Endothelial cell (in vitro differentiated cells): ENCODE measurements around the gene FBLN2. TPM values are rescaled to one million over a fixed set of nuclear protein-coding genes. Genes with fewer than 3 reads are reported as not detected.

ENCODE experiments used
- DNase-seq: peaks from one replicate; pipeline ENCODE4 v3.0.0; 2021; ENCODE audit warnings: low spot score
- H3K27ac Mint-ChIP-seq: one replicate; pipeline ENCODE4 v1.8.0; 2021; ENCODE audit warnings: mixed read lengths, inconsistent platforms; ENCODE audit not compliant: unreplicated experiment
- H3K27me3 Mint-ChIP-seq: one replicate; pipeline ENCODE4 v1.8.0; 2021; ENCODE audit warnings: mild to moderate bottlenecking, moderate library complexity, mixed read lengths, inconsistent platforms; ENCODE audit not compliant: unreplicated experiment
- H3K36me3 Mint-ChIP-seq: one replicate; pipeline ENCODE4 v1.8.0; 2021; ENCODE audit warnings: mild to moderate bottlenecking, low read depth, mixed read lengths, inconsistent platforms; ENCODE audit not compliant: unreplicated experiment
- H3K4me1 Mint-ChIP-seq: one replicate; pipeline ENCODE4 v1.8.0; 2021; ENCODE audit warnings: mild to moderate bottlenecking, mixed read lengths, inconsistent platforms; ENCODE audit not compliant: unreplicated experiment
- H3K4me3 Mint-ChIP-seq: one replicate; pipeline ENCODE4 v1.8.0; 2021; ENCODE audit warnings: mild to moderate bottlenecking, mixed read lengths, inconsistent platforms; ENCODE audit not compliant: unreplicated experiment
- H3K9me3 Mint-ChIP-seq: one replicate; pipeline ENCODE4 v1.8.0; 2021; ENCODE audit warnings: mixed read lengths, inconsistent platforms; ENCODE audit not compliant: unreplicated experiment
- total RNA-seq: library from RNA; stranded (reverse); fragmentation: NEBNext Ultra II Directional; extraction: Animal tissue kit (Norgen Biotek cat#: 25700); gene quantifications from one replicate; pipeline ENCODE4 v1.2.1, GENCODE V29; 2021; ENCODE audit not compliant: unreplicated experiment
- TF ChIP-seq, protein P1 (sequence below): fragments of 200-600 bp; sonication (generic); IDR thresholded peaks from one replicate; pipeline ENCODE4 v1.5.0; 2021; ENCODE audit warnings: antibody characterized with exemption; ENCODE audit not compliant: unreplicated experiment

FBLN2 gene
- total RNA-seq, 1 donor from 2014 or later, result 10.5 TPM

DNA sequence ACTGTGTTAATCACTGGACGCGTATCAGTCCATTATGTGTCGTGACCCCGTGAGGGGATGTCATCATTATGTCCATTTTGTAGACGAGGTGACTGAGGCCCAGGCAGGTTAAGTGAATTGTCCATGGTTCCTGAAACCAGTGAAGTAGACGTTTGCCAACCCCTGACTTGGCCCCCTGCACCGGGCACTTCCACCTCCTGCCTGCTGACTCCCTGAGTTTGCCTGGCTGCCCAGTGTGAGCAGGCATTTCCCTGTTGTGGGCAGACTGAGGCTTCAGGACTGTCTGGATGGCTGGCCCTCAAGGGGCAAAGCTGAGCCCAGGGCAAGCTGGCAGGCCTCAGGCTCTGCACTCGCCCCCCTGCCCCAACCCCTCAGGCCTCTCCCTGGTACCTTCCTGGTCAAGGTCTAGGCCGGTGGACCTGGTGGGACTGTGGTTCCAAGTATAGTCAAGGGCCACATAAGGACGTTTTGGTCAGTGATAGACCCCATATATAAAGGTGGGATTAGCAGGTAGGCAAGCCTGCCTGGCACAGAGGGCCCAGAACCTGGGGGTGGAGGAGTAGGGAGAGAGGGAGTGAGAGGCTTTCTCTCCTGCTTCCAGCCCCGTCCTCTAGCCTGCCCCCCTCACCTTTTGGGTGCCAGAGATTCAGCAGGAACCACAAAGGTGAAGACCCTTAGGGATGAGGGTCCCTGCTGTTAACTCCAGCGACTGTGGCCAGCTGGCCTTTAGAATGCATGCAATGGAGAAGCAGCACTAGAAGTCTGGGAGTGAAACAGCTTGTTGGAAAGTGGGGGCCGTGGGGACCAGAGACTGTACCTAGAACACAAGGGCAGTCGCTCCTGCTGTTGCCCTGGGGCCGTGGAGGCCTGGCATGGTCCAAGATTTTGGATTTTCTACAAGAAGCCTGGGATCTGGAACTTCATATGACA, 34.6 kb downstream of the FBLN2 start:
- TF ChIP-seq, protein P1, sequence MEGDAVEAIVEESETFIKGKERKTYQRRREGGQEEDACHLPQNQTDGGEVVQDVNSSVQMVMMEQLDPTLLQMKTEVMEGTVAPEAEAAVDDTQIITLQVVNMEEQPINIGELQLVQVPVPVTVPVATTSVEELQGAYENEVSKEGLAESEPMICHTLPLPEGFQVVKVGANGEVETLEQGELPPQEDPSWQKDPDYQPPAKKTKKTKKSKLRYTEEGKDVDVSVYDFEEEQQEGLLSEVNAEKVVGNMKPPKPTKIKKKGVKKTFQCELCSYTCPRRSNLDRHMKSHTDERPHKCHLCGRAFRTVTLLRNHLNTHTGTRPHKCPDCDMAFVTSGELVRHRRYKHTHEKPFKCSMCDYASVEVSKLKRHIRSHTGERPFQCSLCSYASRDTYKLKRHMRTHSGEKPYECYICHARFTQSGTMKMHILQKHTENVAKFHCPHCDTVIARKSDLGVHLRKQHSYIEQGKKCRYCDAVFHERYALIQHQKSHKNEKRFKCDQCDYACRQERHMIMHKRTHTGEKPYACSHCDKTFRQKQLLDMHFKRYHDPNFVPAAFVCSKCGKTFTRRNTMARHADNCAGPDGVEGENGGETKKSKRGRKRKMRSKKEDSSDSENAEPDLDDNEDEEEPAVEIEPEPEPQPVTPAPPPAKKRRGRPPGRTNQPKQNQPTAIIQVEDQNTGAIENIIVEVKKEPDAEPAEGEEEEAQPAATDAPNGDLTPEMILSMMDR, result no peak
- no peak for DNase-seq
- no peaks in the 10 kb centered on the region for H3K36me3 Mint-ChIP-seq
- H3K4me1 Mint-ChIP-seq, result peaks cover 10% of the 10 kb centered on the region
- H3K4me3 Mint-ChIP-seq, result no peak overlapping the region
- no peak overlapping the region for H3K27ac Mint-ChIP-seq
- peaks cover 5% of the 10 kb centered on the region for H3K27me3 Mint-ChIP-seq
- no peaks in the 10 kb centered on the region for H3K9me3 Mint-ChIP-seq

DNA sequence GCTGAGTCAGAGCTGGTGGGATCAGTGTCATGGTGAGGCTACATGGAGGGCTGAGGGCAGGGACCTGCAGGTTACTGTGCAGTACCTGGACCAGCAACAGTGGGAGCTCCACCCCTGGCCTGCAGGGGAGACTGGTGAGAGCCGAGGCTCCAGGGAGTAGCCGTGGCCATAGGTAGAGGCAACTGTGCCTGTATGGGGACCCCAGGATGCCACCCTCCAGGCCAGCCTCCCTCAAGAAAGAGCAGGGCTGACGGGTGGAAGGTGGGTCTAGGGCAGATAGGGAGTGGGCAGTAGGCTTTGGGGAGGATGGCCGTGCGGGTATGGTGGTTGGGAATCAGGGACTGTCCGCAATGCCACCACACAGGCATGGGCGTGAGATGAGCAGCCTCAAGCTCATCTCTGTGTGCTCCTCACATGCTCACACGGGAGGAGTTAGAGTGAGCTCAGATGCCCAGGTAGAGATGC, 35.5 kb downstream of the FBLN2 start:
- Mint-ChIP-seq H3K36me3 (no peaks in the 10 kb centered on the region), H3K27ac (no peak overlapping the region), H3K4me1 (peaks cover 10% of the 10 kb centered on the region), H3K27me3 (peaks cover 5% of the 10 kb centered on the region), H3K9me3 (no peaks in the 10 kb centered on the region), H3K4me3 (no peak overlapping the region)
- TF ChIP-seq, protein P1, result no peak
- DNase-seq, result no peak

DNA sequence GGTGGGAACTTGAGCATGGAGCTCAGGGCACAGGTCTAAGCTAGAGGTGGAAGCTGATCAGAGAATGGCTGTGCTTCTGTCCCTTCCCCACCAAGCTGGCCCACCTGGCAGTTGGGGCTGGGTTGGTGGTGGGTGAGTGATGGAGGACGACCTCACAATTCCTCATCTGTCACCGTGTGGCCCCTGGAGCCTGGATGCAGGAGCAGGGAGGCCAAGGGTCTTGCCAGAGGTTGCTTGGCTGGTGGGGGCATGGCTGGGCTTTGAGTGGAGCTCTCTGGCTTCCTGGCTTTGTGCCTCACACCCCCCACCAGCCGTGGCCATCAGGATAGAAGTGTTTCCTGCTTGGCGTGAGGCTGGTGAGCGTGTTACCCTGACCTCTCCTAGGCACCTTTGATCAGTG, 36.0 kb downstream of the FBLN2 start:
- peaks cover 5% of the 10 kb centered on the region for H3K27me3 Mint-ChIP-seq
- no peaks in the 10 kb centered on the region for H3K36me3 Mint-ChIP-seq
- no peaks in the 10 kb centered on the region for H3K9me3 Mint-ChIP-seq
- no peak for DNase-seq
- TF ChIP-seq, protein P1, result no peak
- peaks cover 10% of the 10 kb centered on the region for H3K4me1 Mint-ChIP-seq
- no peak overlapping the region for H3K27ac Mint-ChIP-seq
- H3K4me3 Mint-ChIP-seq, result no peak overlapping the region

DNA sequence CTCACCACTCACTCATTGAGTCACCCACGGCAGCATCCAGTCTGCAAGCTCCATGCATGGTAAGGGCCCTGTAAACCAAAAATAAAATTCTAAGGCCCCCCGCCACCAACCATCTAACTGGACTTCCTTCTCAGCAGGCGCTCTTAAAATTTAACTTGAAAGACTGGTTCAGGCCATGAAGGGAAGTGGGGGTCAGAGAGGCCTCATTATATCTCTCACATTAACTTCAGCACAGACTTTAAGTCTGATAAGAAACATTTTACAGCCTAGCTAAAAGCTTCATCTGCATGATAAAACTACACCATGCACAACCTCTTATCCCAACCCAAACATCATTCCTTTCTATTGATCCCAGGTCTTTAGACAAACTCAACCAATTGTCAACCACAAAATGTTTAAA, 38.5 kb downstream of the FBLN2 start:
- Mint-ChIP-seq H3K27me3 (peaks cover 5% of the 10 kb centered on the region), H3K4me1 (peaks cover 10% of the 10 kb centered on the region), H3K9me3 (no peaks in the 10 kb centered on the region), H3K4me3 (no peak overlapping the region), H3K27ac (no peak overlapping the region), H3K36me3 (no peaks in the 10 kb centered on the region)
- no peak for DNase-seq
- TF ChIP-seq, protein P1, result no peak

DNA sequence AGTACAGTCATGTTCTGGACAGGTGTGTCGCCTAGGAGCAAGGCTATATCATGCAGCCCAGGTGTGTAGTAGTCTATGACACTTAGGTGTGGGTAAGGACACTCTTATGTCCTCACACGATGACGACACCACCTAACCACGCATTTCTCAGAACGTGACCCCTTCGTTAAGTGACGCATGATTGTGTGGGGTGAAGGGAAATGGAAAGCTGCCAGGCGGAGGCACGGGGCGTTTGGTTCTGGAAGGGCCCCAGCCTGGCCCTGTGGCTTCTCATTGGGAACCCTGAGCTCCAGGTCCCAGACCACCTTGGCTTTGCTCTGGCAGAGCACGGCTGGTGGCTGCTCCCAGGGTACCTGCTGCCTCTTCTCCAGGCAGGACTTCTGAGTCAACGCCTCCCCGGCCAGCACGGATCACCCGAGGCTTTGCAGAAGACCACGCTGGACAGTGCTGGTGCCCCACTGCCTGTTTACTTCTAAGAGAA, 39.3 kb downstream of the FBLN2 start:
- H3K9me3 Mint-ChIP-seq, result no peaks in the 10 kb centered on the region
- no peak for DNase-seq
- H3K4me1 Mint-ChIP-seq, result peaks cover 10% of the 10 kb centered on the region
- H3K4me3 Mint-ChIP-seq, result no peak overlapping the region
- TF ChIP-seq, protein P1, result no peak
- H3K36me3 Mint-ChIP-seq, result no peaks in the 10 kb centered on the region
- H3K27ac Mint-ChIP-seq, result no peak overlapping the region
- peaks cover 5% of the 10 kb centered on the region for H3K27me3 Mint-ChIP-seq
